ENCODE results near the gene RPS6KC1.

RPS6KC1 gene

DNA sequence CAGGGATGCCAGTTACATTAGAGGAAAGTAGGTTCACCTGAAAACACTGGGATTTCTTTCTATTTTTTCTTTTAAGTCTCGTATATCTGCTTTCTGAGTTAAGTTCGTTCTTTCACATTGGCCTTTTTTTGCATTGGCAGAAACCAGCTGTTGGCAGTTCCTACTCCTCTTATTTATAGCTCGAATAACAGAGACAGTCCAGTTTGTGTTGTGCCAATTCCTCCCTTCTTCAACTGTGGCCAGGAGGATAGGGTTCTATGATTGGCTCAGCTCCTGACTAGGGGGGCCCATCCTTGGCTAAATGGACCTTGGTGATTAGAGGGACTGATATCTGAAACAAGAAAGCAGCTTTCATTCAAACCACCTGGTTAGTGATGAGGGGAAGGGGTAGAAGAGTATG lies 115.8 kb downstream of the RPS6KC1 start:
- no peak overlapping the region for H3K4me3 ChIP-seq (ENCODE audit: low read length)
- TF ChIP-seq, protein P1, sequence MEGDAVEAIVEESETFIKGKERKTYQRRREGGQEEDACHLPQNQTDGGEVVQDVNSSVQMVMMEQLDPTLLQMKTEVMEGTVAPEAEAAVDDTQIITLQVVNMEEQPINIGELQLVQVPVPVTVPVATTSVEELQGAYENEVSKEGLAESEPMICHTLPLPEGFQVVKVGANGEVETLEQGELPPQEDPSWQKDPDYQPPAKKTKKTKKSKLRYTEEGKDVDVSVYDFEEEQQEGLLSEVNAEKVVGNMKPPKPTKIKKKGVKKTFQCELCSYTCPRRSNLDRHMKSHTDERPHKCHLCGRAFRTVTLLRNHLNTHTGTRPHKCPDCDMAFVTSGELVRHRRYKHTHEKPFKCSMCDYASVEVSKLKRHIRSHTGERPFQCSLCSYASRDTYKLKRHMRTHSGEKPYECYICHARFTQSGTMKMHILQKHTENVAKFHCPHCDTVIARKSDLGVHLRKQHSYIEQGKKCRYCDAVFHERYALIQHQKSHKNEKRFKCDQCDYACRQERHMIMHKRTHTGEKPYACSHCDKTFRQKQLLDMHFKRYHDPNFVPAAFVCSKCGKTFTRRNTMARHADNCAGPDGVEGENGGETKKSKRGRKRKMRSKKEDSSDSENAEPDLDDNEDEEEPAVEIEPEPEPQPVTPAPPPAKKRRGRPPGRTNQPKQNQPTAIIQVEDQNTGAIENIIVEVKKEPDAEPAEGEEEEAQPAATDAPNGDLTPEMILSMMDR (conservative IDR thresholded peaks at IDR 0.05; ENCODE audit: low read length): no peak
- DNase-seq (ENCODE audit: low read depth): no peak

DNA sequence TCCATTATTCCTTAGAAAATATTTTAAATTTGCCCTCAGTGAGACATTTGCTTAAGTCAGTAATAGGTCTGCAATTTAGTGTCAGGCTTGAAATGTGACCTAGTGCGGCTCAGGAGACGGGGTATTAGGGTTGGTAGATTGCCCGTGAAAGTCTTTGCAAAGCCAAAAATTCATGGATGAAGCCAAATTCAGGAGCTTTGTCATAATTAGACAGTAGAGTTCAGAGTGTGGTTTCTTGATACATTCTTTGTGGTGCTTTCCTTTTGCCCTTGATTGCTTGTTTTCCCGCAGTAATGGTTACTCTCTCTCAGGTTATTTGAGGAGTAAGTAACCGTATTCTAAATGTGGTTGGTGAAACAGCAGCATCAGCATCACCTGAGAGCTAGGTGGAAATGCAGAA lies 120.7 kb downstream of the RPS6KC1 start:
- TF ChIP-seq, protein P1 (conservative IDR thresholded peaks at IDR 0.05; ENCODE audit: low read length): no peak
- DNase-seq (ENCODE audit: low read depth): no peak
- no peak overlapping the region for H3K4me3 ChIP-seq (ENCODE audit: low read length)

DNA sequence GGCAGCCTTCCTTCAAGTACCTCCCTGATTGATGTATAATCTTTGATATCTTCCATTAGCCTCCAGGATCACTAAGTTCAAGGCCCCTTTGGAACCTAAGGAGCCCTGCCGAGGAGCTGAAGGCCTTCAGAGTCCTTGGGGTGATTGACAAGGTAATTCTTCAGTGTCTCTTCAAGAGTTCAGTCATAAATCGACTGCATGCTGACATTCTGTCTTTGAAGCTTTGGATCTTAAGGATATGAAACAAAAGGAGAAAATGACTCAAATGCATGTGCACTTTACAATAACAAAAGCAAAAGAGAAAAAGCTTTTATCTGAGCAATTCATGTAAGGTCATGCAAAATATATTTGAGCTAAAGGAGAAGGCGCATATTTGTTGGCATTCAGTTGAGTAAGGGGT lies 125.3 kb downstream of the RPS6KC1 start:
- no peak overlapping the region for H3K4me3 ChIP-seq (ENCODE audit: low read length)
- no peak for DNase-seq (ENCODE audit: low read depth)
- TF ChIP-seq, protein P1 (conservative IDR thresholded peaks at IDR 0.05; ENCODE audit: low read length): no peak

DNA sequence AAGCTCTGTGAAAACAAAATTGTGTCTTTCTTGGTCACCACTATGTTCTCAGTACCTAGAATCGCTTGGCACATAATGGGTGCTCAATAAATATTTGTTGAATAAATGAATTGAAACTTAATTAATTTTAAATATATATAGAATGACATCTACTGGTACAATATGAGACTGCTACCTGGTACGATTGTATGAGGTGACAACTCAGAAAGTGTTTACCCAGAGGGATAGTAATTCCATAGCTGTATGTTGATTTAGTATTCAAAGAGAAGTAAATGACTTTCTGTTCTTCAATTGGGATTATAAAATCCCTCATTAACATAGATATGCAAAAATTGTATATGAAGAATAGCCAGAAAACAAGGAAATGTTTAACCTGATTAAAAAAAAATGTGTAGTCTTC lies 128.7 kb downstream of the RPS6KC1 start:
- no peak for DNase-seq (ENCODE audit: low read depth)
- TF ChIP-seq, protein P1 (conservative IDR thresholded peaks at IDR 0.05; ENCODE audit: low read length): no peak
- H3K4me3 ChIP-seq (ENCODE audit: low read length): no peak overlapping the region

DNA sequence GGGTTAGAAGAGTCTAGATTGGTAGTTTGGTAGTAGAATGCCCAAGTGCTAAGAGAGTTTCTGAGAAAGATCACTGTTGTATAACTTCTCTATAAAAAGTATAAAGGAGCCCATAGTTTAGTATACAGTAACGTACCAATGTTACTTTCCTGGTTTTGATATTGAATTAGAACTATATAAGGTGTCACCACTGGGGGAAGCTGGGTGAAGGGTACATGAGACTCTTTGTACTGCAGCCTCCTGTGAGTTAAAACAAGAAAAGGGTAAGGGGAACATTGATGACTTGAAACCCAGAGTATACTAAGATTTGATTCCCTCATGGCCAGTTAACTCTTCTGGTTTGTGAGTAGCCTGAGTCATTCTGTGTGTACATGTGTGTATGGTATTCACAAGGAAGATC lies 129.8 kb downstream of the RPS6KC1 start:
- no peak for DNase-seq (ENCODE audit: low read depth)
- TF ChIP-seq, protein P1 (conservative IDR thresholded peaks at IDR 0.05; ENCODE audit: low read length): no peak
- no peak overlapping the region for H3K4me3 ChIP-seq (ENCODE audit: low read length)

DNA sequence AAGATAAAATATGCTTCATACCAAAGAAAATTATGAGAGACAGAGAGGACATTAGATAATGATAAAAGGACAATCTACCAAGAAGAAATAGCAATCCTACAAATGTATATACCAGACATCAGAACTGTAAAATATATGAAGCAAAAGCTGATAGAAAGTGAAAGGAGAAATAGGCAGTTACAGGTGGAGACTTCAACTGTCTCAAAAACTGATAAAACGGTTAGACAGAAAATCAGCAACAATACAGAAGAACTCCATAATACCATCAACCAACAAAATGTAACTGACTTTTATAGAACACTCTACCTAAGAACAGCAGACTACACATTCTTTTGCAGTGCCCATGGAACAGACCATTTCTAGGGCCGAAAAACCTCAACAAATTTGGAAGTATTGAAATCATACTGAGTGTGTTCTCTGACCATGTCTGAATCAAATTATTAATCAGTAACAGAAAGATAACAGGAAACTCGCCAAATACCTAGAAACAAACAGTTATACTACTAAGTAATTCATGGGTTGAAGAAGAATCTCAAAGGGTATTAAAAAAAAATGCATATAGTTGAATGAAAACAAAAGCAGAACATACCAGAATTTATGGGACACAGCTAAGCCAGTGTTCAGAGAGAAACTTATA lies 132.1 kb downstream of the RPS6KC1 start:
- TF ChIP-seq, protein P1 (conservative IDR thresholded peaks at IDR 0.05; ENCODE audit: low read length): no peak
- no peak for DNase-seq (ENCODE audit: low read depth)

DNA sequence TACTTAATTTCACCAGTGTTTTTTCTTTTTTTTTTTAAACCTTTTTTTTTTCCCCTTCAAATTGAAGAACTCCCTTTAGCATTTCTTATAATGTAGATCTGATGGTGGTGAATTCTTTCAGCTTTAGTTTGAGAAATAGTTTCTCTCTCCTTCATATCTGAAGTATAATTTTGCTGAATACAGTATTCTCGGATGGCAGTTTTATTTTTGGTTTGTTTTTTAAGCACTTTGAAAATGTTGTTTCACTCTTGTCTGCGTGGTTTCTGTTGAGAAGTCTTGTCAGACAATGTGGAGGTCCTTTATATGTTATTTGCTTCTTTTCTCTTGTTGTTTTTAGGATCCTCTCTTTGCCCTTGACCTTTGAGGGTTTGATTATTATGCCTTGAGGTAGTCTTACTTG lies 135.1 kb downstream of the RPS6KC1 start:
- no peak overlapping the region for H3K4me3 ChIP-seq (ENCODE audit: low read length)
- DNase-seq (ENCODE audit: low read depth): no peak
- TF ChIP-seq, protein P1 (conservative IDR thresholded peaks at IDR 0.05; ENCODE audit: low read length): no peak

More for the DNA sequence above, 132.1 kb downstream of the RPS6KC1 start:
- no peak overlapping the region for H3K4me3 ChIP-seq (ENCODE audit: low read length)

All from AG10803 (cell line).